Measurements from ENCODE around the gene AMTN. TPM values are rescaled to one million over a fixed set of nuclear protein-coding genes. Genes with fewer than 3 reads are reported as not detected.
"Not testable (repeated sequence)": the region's sequence is repeated elsewhere in the genome, so short reads cannot be mapped to it uniquely, and the experiment has no call there.

AMTN gene
- polyA plus RNA-seq, 1 donor (not counting 4 experiments of a cell fraction or from before 2014, with no cell fraction given), result not detected

GRCh38 chr4:70533211-70533610 lies 14.8 kb downstream of the AMTN start:
- H3K79me2 ChIP-seq (ENCODE audit: control insufficient read depth, insufficient read depth, low read length), result no peaks in the 10 kb centered on the region
- H3K9ac ChIP-seq (ENCODE audit: control insufficient read depth, extremely low read depth, insufficient read depth, low read length), result no peak overlapping the region
- H3K4me3 ChIP-seq (ENCODE audit: control insufficient read depth in 2 of 3, extremely low read depth in 1 of 3, insufficient read depth in 2 of 3, low read depth in 1 of 3, low read length in 3 of 3), result no peak overlapping the region
- no peaks in the 10 kb centered on the region for H3K9me1 ChIP-seq (ENCODE audit: control insufficient read depth, extremely low read depth, insufficient read depth, low read length)
- no peak for FAIRE-seq
- dilution Hi-C loops (cut with MboI; ENCODE audit: extremely low pct_ligation_motif_present, low sequenced_read_pairs), result no loop called here
- no peaks in the 10 kb centered on the region for H3K9me3 ChIP-seq (ENCODE audit: control insufficient read depth, low read depth, low read length)
- no peak for DNase-seq (ENCODE audit: low read depth, low spot score)
- no peaks in the 10 kb centered on the region for H4K20me1 ChIP-seq (ENCODE audit: control insufficient read depth, extremely low read depth, insufficient read depth, low read length)
- no peak overlapping the region for H2AFZ ChIP-seq (ENCODE audit: control insufficient read depth, low read length)
- H3K36me3 ChIP-seq (ENCODE audit: control insufficient read depth in 2 of 2, extremely low read depth in 1 of 2, insufficient read depth in 2 of 2, low read length in 2 of 2), result no peaks in the 10 kb centered on the region
- no peak overlapping the region for H3K27ac ChIP-seq (ENCODE audit: control insufficient read depth, insufficient read depth, low read length)
- TF ChIP-seq EZH2 (IDR thresholded peaks at IDR 0.05; ENCODE audit: low read length) (no peak), CTCF (optimal IDR thresholded peaks at IDR 0.05 in 1 of 3, IDR thresholded peaks at IDR 0.05 in 1 of 3, conservative IDR thresholded peaks at IDR 0.05 in 1 of 3; ENCODE audit: extremely low read depth in 1 of 3, insufficient read depth in 2 of 3, low read length in 3 of 3) (no peak)
- H3K4me1 ChIP-seq (ENCODE audit: control insufficient read depth, extremely low read depth, insufficient read depth, low read length), result no peaks in the 10 kb centered on the region
- no peak overlapping the region for H3K4me2 ChIP-seq (ENCODE audit: control insufficient read depth, extremely low read depth, insufficient read depth, low read depth, low read length)
- no peaks in the 10 kb centered on the region for H3K27me3 ChIP-seq (ENCODE audit: control insufficient read depth, extremely low read depth, insufficient read depth, low read length)

- FAIRE-seq, result no peak
These were observed 15.4 kb downstream of the AMTN start for GRCh38 chr4:70533791-70534190.

GRCh38 chr4:70534886-70535285 lies 16.5 kb downstream of the AMTN start:
- DNase-seq (ENCODE audit: low read depth, low spot score); dilution Hi-C loops (cut with MboI; ENCODE audit: extremely low pct_ligation_motif_present, low sequenced_read_pairs); H3K9me3 ChIP-seq (ENCODE audit: control insufficient read depth, low read depth, low read length); H3K4me3 ChIP-seq (ENCODE audit: control insufficient read depth in 2 of 3, extremely low read depth in 1 of 3, insufficient read depth in 2 of 3, low read depth in 1 of 3, low read length in 3 of 3); H4K20me1 ChIP-seq (ENCODE audit: control insufficient read depth, extremely low read depth, insufficient read depth, low read length); H2AFZ ChIP-seq (ENCODE audit: control insufficient read depth, low read length); H3K9me1 ChIP-seq (ENCODE audit: control insufficient read depth, extremely low read depth, insufficient read depth, low read length); H3K79me2 ChIP-seq (ENCODE audit: control insufficient read depth, insufficient read depth, low read length); H3K27ac ChIP-seq (ENCODE audit: control insufficient read depth, insufficient read depth, low read length); H3K9ac ChIP-seq (ENCODE audit: control insufficient read depth, extremely low read depth, insufficient read depth, low read length); H3K4me1 ChIP-seq (ENCODE audit: control insufficient read depth, extremely low read depth, insufficient read depth, low read length); H3K36me3 ChIP-seq (ENCODE audit: control insufficient read depth in 2 of 2, extremely low read depth in 1 of 2, insufficient read depth in 2 of 2, low read length in 2 of 2); H3K4me2 ChIP-seq (ENCODE audit: control insufficient read depth, extremely low read depth, insufficient read depth, low read depth, low read length); FAIRE-seq; H3K27me3 ChIP-seq (ENCODE audit: control insufficient read depth, extremely low read depth, insufficient read depth, low read length): not testable (repeated sequence)

More at GRCh38 chr4:70533791-70534190, 15.4 kb downstream of the AMTN start:
- Histone ChIP-seq H4K20me1 (ENCODE audit: control insufficient read depth, extremely low read depth, insufficient read depth, low read length) (no peaks in the 10 kb centered on the region), H3K4me1 (ENCODE audit: control insufficient read depth, extremely low read depth, insufficient read depth, low read length) (no peaks in the 10 kb centered on the region), H3K9me1 (ENCODE audit: control insufficient read depth, extremely low read depth, insufficient read depth, low read length) (no peaks in the 10 kb centered on the region), H3K27me3 (ENCODE audit: control insufficient read depth, extremely low read depth, insufficient read depth, low read length) (no peaks in the 10 kb centered on the region), H3K79me2 (ENCODE audit: control insufficient read depth, insufficient read depth, low read length) (no peaks in the 10 kb centered on the region), H3K9ac (ENCODE audit: control insufficient read depth, extremely low read depth, insufficient read depth, low read length) (no peak overlapping the region), H3K9me3 (ENCODE audit: control insufficient read depth, low read depth, low read length) (no peaks in the 10 kb centered on the region), H2AFZ (ENCODE audit: control insufficient read depth, low read length) (no peak overlapping the region), H3K27ac (ENCODE audit: control insufficient read depth, insufficient read depth, low read length) (no peak overlapping the region), H3K4me2 (ENCODE audit: control insufficient read depth, extremely low read depth, insufficient read depth, low read depth, low read length) (no peak overlapping the region), H3K36me3 (ENCODE audit: control insufficient read depth in 2 of 2, extremely low read depth in 1 of 2, insufficient read depth in 2 of 2, low read length in 2 of 2) (no peaks in the 10 kb centered on the region), H3K4me3 (ENCODE audit: control insufficient read depth in 2 of 3, extremely low read depth in 1 of 3, insufficient read depth in 2 of 3, low read depth in 1 of 3, low read length in 3 of 3) (no peak overlapping the region)
- dilution Hi-C loops (cut with MboI; ENCODE audit: extremely low pct_ligation_motif_present, low sequenced_read_pairs), result no loop called here
- DNase-seq (ENCODE audit: low read depth, low spot score), result no peak
- TF ChIP-seq CTCF (optimal IDR thresholded peaks at IDR 0.05 in 1 of 3, IDR thresholded peaks at IDR 0.05 in 1 of 3, conservative IDR thresholded peaks at IDR 0.05 in 1 of 3; ENCODE audit: extremely low read depth in 1 of 3, insufficient read depth in 2 of 3, low read length in 3 of 3) (no peak), EZH2 (IDR thresholded peaks at IDR 0.05; ENCODE audit: low read length) (no peak)

All from keratinocyte (primary cell).